ENCODE measurements around the gene LTBP2.
A peak's percentile ranks its signal among the peaks of the same experiment; 100 is the strongest.

LTBP2 gene

GRCh38 chr14:74604911-74605310 is 7.1 kb downstream of the LTBP2 start:
- Histone ChIP-seq H3K27ac (no peak overlapping the region), H3K4me3 (ENCODE audit: low read depth, low read length) (no peak overlapping the region), H3K36me3 (no peaks in the 10 kb centered on the region), H3K27me3 (ENCODE audit: insufficient read depth, low read depth, severe bottlenecking) (no peaks in the 10 kb centered on the region), H3K9me3 (ENCODE audit: severe bottlenecking) (no peaks in the 10 kb centered on the region)
- TF ChIP-seq CTCF (IDR thresholded peaks at IDR 0.05; ENCODE audit: low read depth, low read length) = no peak
- no peak for DNase-seq

- no peak overlapping the region for H3K27ac ChIP-seq
- DNase-seq = no peak
- no peak for TF ChIP-seq CTCF (IDR thresholded peaks at IDR 0.05; ENCODE audit: low read depth, low read length)
- no peaks in the 10 kb centered on the region for H3K27me3 ChIP-seq (ENCODE audit: insufficient read depth, low read depth, severe bottlenecking)
- no peak overlapping the region for H3K4me3 ChIP-seq (ENCODE audit: low read depth, low read length)
- H3K9me3 ChIP-seq (ENCODE audit: severe bottlenecking) = no peaks in the 10 kb centered on the region
- H3K36me3 ChIP-seq = no peaks in the 10 kb centered on the region
These were observed 7.9 kb downstream of the LTBP2 start for GRCh38 chr14:74604157-74604556.

- Histone ChIP-seq H3K27ac (no peak overlapping the region), H3K9me3 (ENCODE audit: severe bottlenecking) (no peaks in the 10 kb centered on the region), H3K4me3 (ENCODE audit: low read depth, low read length) (no peak overlapping the region), H3K36me3 (no peaks in the 10 kb centered on the region), H3K27me3 (ENCODE audit: insufficient read depth, low read depth, severe bottlenecking) (no peaks in the 10 kb centered on the region)
- TF ChIP-seq CTCF (IDR thresholded peaks at IDR 0.05; ENCODE audit: low read depth, low read length) = no peak
- DNase-seq = no peak
These were observed 10.1 kb downstream of the LTBP2 start for GRCh38 chr14:74601982-74602381.

DNA sequence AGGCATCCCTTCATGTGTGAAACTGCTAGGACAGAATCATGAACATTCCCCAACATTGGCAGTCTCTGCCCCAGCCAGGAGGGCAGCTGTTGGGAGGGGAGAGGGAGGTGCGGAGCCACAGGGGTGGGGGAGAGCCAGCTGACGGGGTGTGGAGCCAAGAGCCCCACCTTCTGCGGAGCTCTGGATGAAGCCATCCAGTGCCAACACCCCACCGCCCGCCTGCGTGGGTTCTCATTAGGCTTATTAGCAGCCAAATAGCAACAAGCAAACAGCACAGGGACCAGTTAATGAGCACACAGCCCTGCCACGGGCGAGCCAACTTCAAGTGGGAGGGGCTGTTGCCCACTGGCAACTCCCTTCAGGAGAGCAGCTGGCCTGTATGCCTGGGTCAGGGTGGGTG is 12.1 kb downstream of the LTBP2 start:
- H3K27ac ChIP-seq = peak overlapping the region; percentile 83
- H3K9me3 ChIP-seq (ENCODE audit: severe bottlenecking) = no peaks in the 10 kb centered on the region
- H3K27me3 ChIP-seq (ENCODE audit: insufficient read depth, low read depth, severe bottlenecking) = no peaks in the 10 kb centered on the region
- DNase-seq = no peak
- no peak overlapping the region for H3K4me3 ChIP-seq (ENCODE audit: low read depth, low read length)
- no peaks in the 10 kb centered on the region for H3K36me3 ChIP-seq
- no peak for TF ChIP-seq CTCF (IDR thresholded peaks at IDR 0.05; ENCODE audit: low read depth, low read length)

- Histone ChIP-seq H3K27me3 (ENCODE audit: insufficient read depth, low read depth, severe bottlenecking) (no peaks in the 10 kb centered on the region), H3K36me3 (no peaks in the 10 kb centered on the region), H3K9me3 (ENCODE audit: severe bottlenecking) (no peaks in the 10 kb centered on the region), H3K27ac (peak overlapping the region; percentile 83), H3K4me3 (ENCODE audit: low read depth, low read length) (no peak overlapping the region)
- no peak for DNase-seq
- no peak for TF ChIP-seq CTCF (IDR thresholded peaks at IDR 0.05; ENCODE audit: low read depth, low read length)
These were observed 12.7 kb downstream of the LTBP2 start for GRCh38 chr14:74599321-74599761.

- Histone ChIP-seq H3K36me3 (no peaks in the 10 kb centered on the region), H3K27ac (peak overlapping the region; percentile 83), H3K4me3 (ENCODE audit: low read depth, low read length) (no peak overlapping the region), H3K27me3 (ENCODE audit: insufficient read depth, low read depth, severe bottlenecking) (no peaks in the 10 kb centered on the region), H3K9me3 (ENCODE audit: severe bottlenecking) (no peaks in the 10 kb centered on the region)
- no peak for DNase-seq
- TF ChIP-seq CTCF (IDR thresholded peaks at IDR 0.05; ENCODE audit: low read depth, low read length) = no peak
These were observed 15.1 kb downstream of the LTBP2 start for GRCh38 chr14:74596741-74597450.

Data from WERI-Rb-1 (cell line).